ENCODE data around the gene API5.

The API5 gene

GRCh38 chr11:43360361-43361032 lies 48.7 kb downstream of the API5 start:
- DNase-seq, result no peak

GRCh38 chr11:43366677-43367076 lies 54.9 kb downstream of the API5 start:
- no peak for DNase-seq

- no peak for DNase-seq
These were observed 55.8 kb downstream of the API5 start for GRCh38 chr11:43367382-43368178.

- no peak for DNase-seq
These were observed 64.3 kb downstream of the API5 start for GRCh38 chr11:43376065-43376464.

GRCh38 chr11:43376594-43376993 lies 64.8 kb downstream of the API5 start:
- DNase-seq, result no peak

- no peak for DNase-seq
These were observed 65.6 kb downstream of the API5 start for GRCh38 chr11:43377389-43377788.

- DNase-seq, result no peak
These were observed 67.1 kb downstream of the API5 start for GRCh38 chr11:43378897-43379296.

- no peak for DNase-seq
These were observed 70.0 kb downstream of the API5 start for GRCh38 chr11:43381802-43382201.

GRCh38 chr11:43382614-43383013 lies 70.8 kb downstream of the API5 start:
- DNase-seq, result no peak

- DNase-seq, result no peak
These were observed 72.6 kb downstream of the API5 start for GRCh38 chr11:43384393-43384792.

GRCh38 chr11:43392713-43393112 lies 80.9 kb downstream of the API5 start:
- DNase-seq, result no peak

- DNase-seq, result no peak
These were observed 82.1 kb downstream of the API5 start for GRCh38 chr11:43393765-43394355.

All from activated effector memory CD4-positive, alpha-beta T cell treated with Interleukin-2 at 50 U/mL for 16 hours (primary cell).